Gastroesophageal sphincter (tissue), 4 donors: ENCODE results near the gene BCAR3. TPM values are rescaled to one million over a fixed set of nuclear protein-coding genes. Genes with fewer than 3 reads are reported as not detected.
A peak's percentile ranks its signal among the peaks of the same experiment; 100 is the strongest.
"Not testable (repeated sequence)": the region's sequence is repeated elsewhere in the genome, so short reads cannot be mapped to it uniquely, and the experiment has no call there.

Experiments used
- ATAC-seq: fragments of 150-250 bp; one replicate; pipeline ENCODE4 v1.9.1; 2016; ENCODE audit warnings: mild to moderate bottlenecking, moderate library complexity
- H3K27ac ChIP-seq, 4 donors: fragments of 200-600 bp; sonication (generic) in 3 of 4; 1 replicate in 3 of 4; 2 replicates in 1 of 4; pipeline ENCODE4 v1.5.1; 2016 to 2019
- H3K27me3 ChIP-seq: fragments of 200-600 bp; sonication (generic); one replicate; pipeline ENCODE4 v1.5.1; 2019
- H3K36me3 ChIP-seq, 2 donors: fragments of 200-600 bp; sonication (generic); one replicate each; pipeline ENCODE4 v1.5.1; 2019; ENCODE audit warnings: control low read depth in 1 of 2
- H3K4me1 ChIP-seq, 3 donors: fragments of 200-600 bp; sonication (generic); 1 replicate in 2 of 3; 2 replicates in 1 of 3; pipeline ENCODE4 v1.5.1; 2016 to 2019; ENCODE audit warnings: control low read depth in 2 of 3
- H3K4me3 ChIP-seq, 2 donors: fragments of 200-600 bp; sonication (generic); one replicate each; pipeline ENCODE4 v1.5.1; 2019; ENCODE audit warnings: mild to moderate bottlenecking in 1 of 2, moderate library complexity in 1 of 2
- H3K9me3 ChIP-seq, 3 donors: fragments of 200-600 bp; sonication (generic); one replicate each; pipeline ENCODE4 v1.5.1; 2017 to 2019; ENCODE audit warnings: control low read depth in 2 of 3
- CTCF ChIP-seq, 4 experiments: fragments of 200-600 bp in 2 of 4; fragments of 450-650 bp in 2 of 4; sonication (generic) in 1 of 4; IDR thresholded peaks; one replicate each; pipeline ENCODE4 v1.5.1; 2017 to 2019; ENCODE audit warnings: antibody characterized with exemption in 4 of 4, mild to moderate bottlenecking in 2 of 4, moderate library complexity in 2 of 4
- EP300 ChIP-seq: sonication (generic); formaldehyde crosslinking; IDR thresholded peaks from one replicate; pipeline ENCODE4 v1.6.1; 2017; ENCODE audit warnings: antibody characterized with exemption, mild to moderate bottlenecking
- POLR2A ChIP-seq, 2 donors: fragments of 450-650 bp; IDR thresholded peaks; one replicate each; pipeline ENCODE4 v1.6.1; 2017; ENCODE audit warnings: antibody characterized with exemption in 2 of 2, mild to moderate bottlenecking in 2 of 2, moderate library complexity in 1 of 2
- POLR2AphosphoS5 ChIP-seq: sonication (generic); formaldehyde crosslinking; IDR thresholded peaks from one replicate; pipeline ENCODE4 v1.6.1; 2017; ENCODE audit warnings: antibody characterized with exemption
- WGBS, 2 donors: methylation state at CpG; one replicate each; pipeline ENCODE4 v1.1.5; 2018; ENCODE audit warnings: low coverage in 1 of 2; 5-methylcytosine and 5-hydroxymethylcytosine counted together
- total RNA-seq, 4 donors: library from RNA; depleted of rRNA; stranded (reverse); fragments of >200 nt; gene quantifications; one replicate each; pipeline ENCODE4 v1.1.0, GENCODE V29; 2016

BCAR3 gene
- total RNA-seq, 4 donors from 2014 or later = 33.9 to 40.2 (median 38.3) TPM

GRCh38 chr1:93700532-93701469 lies 19.2 kb upstream of the BCAR3 start:
- WGBS, 2 donors = 53 to 100% methylated on average over 1 to 4 of the region's 22 CpGs
- TF ChIP-seq POLR2A (IDR thresholded peaks at IDR 0.05) (no peak), EP300 (no peak), CTCF (IDR thresholded peaks at IDR 0.05) (no peak), POLR2AphosphoS5 (no peak)
- Histone ChIP-seq H3K36me3 (no peaks in the 10 kb centered on the region), H3K27ac (peak overlapping the region in 1 of 4 donors; percentile 29), H3K27me3 (no peaks in the 10 kb centered on the region), H3K4me1 (peaks cover 0 to 16% (median 0%) of the 10 kb centered on the region in 3 donors), H3K4me3 (no peak overlapping the region), H3K9me3 (no peaks in the 10 kb centered on the region)
- no peak for ATAC-seq

GRCh38 chr1:93699503-93700168 lies 18.0 kb upstream of the BCAR3 start:
- Histone ChIP-seq H3K36me3 (no peaks in the 10 kb centered on the region), H3K4me1 (peaks cover 0 to 16% (median 0%) of the 10 kb centered on the region in 3 donors), H3K9me3 (no peaks in the 10 kb centered on the region), H3K27me3 (no peaks in the 10 kb centered on the region), H3K27ac (no peak overlapping the region), H3K4me3 (no peak overlapping the region)
- 94% methylated on average over 4 of the region's 5 CpGs; no CpG with 5 or more reads in 1 of the 2 donors for WGBS, 2 donors
- no peak for ATAC-seq
- TF ChIP-seq POLR2A (IDR thresholded peaks at IDR 0.05) (no peak), CTCF (IDR thresholded peaks at IDR 0.05) (no peak), EP300 (no peak), POLR2AphosphoS5 (no peak)

DNA sequence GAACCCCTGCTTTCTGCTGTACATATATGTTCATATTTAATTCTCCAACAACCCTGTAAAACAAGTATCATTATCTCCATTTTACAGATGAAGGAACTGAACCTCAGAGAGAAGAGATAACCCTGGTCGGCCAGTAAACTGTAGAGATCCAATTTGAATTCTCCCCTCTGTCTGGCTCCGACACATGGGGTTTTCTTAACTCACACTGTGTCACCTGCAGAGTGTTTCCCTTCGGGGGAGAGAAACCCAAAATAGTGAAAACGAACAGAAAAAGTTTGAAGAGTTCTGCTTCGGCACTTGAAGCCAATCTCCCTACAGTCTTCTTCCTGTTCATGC lies 17.4 kb upstream of the BCAR3 start:
- peaks cover 0 to 16% (median 0%) of the 10 kb centered on the region in 3 donors for H3K4me1 ChIP-seq
- no peaks in the 10 kb centered on the region for H3K36me3 ChIP-seq
- WGBS, 2 donors = 89 to 91% methylated on average over 4 to 5 of the region's 5 CpGs
- TF ChIP-seq POLR2A (IDR thresholded peaks at IDR 0.05) (no peak), EP300 (no peak), POLR2AphosphoS5 (no peak), CTCF (IDR thresholded peaks at IDR 0.05) (no peak)
- H3K27me3 ChIP-seq = no peaks in the 10 kb centered on the region
- H3K4me3 ChIP-seq = no peak overlapping the region
- H3K9me3 ChIP-seq = no peaks in the 10 kb centered on the region
- ATAC-seq = no peak
- no peak overlapping the region for H3K27ac ChIP-seq

DNA sequence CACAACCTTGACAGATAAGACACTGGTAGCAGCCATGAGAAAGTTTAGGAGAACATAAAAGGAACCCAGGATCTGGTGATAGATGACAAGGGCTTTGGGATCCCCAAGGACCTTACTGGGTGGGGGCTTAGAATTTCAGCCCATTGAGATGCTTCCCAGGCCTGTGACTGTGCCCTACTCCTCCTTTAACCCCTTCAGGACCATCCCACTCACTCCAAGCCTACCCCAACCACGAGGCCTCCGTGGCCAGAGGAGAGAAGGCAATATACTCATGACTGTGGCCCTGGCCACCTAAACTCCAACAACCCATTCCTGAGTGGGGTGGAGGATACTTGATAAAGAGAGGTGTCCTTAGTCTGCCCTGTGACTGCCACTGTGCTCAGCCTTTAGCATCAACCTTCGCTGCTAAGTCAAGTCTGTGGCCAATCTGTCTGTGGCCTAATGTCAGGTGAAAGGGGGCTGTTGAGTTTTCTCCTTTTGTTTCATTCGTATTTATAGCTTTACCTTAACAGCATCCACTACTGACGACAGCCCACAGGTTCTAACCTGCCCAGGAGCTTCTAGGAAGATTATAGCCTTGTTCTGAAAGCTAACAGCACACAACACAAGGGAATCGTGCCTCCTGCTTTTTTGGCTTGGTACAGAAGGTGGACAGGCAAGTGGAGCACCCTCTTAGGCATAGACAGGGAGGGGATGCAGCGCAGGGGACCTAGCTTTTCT lies 16.9 kb upstream of the BCAR3 start:
- Histone ChIP-seq H3K9me3 (no peaks in the 10 kb centered on the region), H3K4me3 (no peak overlapping the region), H3K27me3 (no peaks in the 10 kb centered on the region), H3K4me1 (peaks cover 0 to 19% (median 0%) of the 10 kb centered on the region in 3 donors), H3K36me3 (no peaks in the 10 kb centered on the region), H3K27ac (no peak overlapping the region)
- no peak for ATAC-seq
- WGBS, 2 donors = 84 to 100% methylated on average over 3 to 4 of the region's 7 CpGs
- TF ChIP-seq EP300 (no peak), POLR2AphosphoS5 (no peak), POLR2A (IDR thresholded peaks at IDR 0.05) (no peak), CTCF (IDR thresholded peaks at IDR 0.05) (no peak)

GRCh38 chr1:93697566-93697965 lies 15.9 kb upstream of the BCAR3 start:
- H3K27me3 ChIP-seq, H3K9me3 ChIP-seq, ATAC-seq, H3K27ac ChIP-seq, H3K36me3 ChIP-seq, H3K4me3 ChIP-seq: not testable (repeated sequence)
- WGBS, 2 donors = 83% methylated on average over 7 of the region's 13 CpGs; no CpG with 5 or more reads in 1 of the 2 donors
- H3K4me1 ChIP-seq = peaks cover 0 to 25% (median 4%) of the 10 kb centered on the region in 3 donors
